ENCODE data around the gene IL12RB1. TPM values are rescaled to one million over a fixed set of nuclear protein-coding genes. Genes with fewer than 3 reads are reported as not detected.

Gene IL12RB1
- total RNA-seq, 1 donor from 2014 or later, result not detected

GRCh38 chr19:18070181-18070580 lies 16.6 kb downstream of the IL12RB1 start:
- H3K4me3 ChIP-seq (ENCODE audit: low read depth, low read length), result no peak overlapping the region
- TF ChIP-seq CTCF (conservative IDR thresholded peaks at IDR 0.05; ENCODE audit: low read depth, low read length), result no peak
- no peak for DNase-seq (ENCODE audit: low read depth)

- H3K4me3 ChIP-seq (ENCODE audit: low read depth, low read length), result no peak overlapping the region
- no peak for DNase-seq (ENCODE audit: low read depth)
- TF ChIP-seq CTCF (conservative IDR thresholded peaks at IDR 0.05; ENCODE audit: low read depth, low read length), result no peak
Observed at GRCh38 chr19:18069383-18069782, 17.4 kb downstream of the IL12RB1 start.

- TF ChIP-seq CTCF (conservative IDR thresholded peaks at IDR 0.05; ENCODE audit: low read depth, low read length), result no peak
- no peak overlapping the region for H3K4me3 ChIP-seq (ENCODE audit: low read depth, low read length)
- DNase-seq (ENCODE audit: low read depth), result no peak
Observed at GRCh38 chr19:18068395-18068794, 18.3 kb downstream of the IL12RB1 start.

GRCh38 chr19:18065173-18065495 lies 21.6 kb downstream of the IL12RB1 start:
- DNase-seq (ENCODE audit: low read depth), result no peak
- TF ChIP-seq CTCF (conservative IDR thresholded peaks at IDR 0.05; ENCODE audit: low read depth, low read length), result no peak
- H3K4me3 ChIP-seq (ENCODE audit: low read depth, low read length), result no peak overlapping the region

GRCh38 chr19:18063463-18063862 lies 23.3 kb downstream of the IL12RB1 start:
- no peak for DNase-seq (ENCODE audit: low read depth)
- TF ChIP-seq CTCF (conservative IDR thresholded peaks at IDR 0.05; ENCODE audit: low read depth, low read length), result no peak

GRCh38 chr19:18062028-18062427 lies 24.7 kb downstream of the IL12RB1 start:
- TF ChIP-seq CTCF (conservative IDR thresholded peaks at IDR 0.05; ENCODE audit: low read depth, low read length), result no peak
- H3K4me3 ChIP-seq (ENCODE audit: low read depth, low read length), result no peak overlapping the region
- DNase-seq (ENCODE audit: low read depth), result no peak

More at GRCh38 chr19:18063463-18063862, 23.3 kb downstream of the IL12RB1 start:
- H3K4me3 ChIP-seq (ENCODE audit: low read depth, low read length), result no peak overlapping the region

- no peak for DNase-seq (ENCODE audit: low read depth)
- no peak for TF ChIP-seq CTCF (conservative IDR thresholded peaks at IDR 0.05; ENCODE audit: low read depth, low read length)
- H3K4me3 ChIP-seq (ENCODE audit: low read depth, low read length), result no peak overlapping the region
Observed at GRCh38 chr19:18060472-18060871, 26.3 kb downstream of the IL12RB1 start.

Data from epithelial cell of proximal tubule (primary cell).